Right kidney (tissue), 1 donor: ENCODE measurements around the gene CYB5D1.
"Not testable (repeated sequence)": the region's sequence is repeated elsewhere in the genome, so short reads cannot be mapped to it uniquely, and the experiment has no call there.

Experiments used
- DNase-seq: peaks from one replicate; pipeline ENCODE4 v3.0.0-alpha.2; 2016

Gene CYB5D1

GRCh38 chr17:7855660-7856010 lies 2.2 kb upstream of the CYB5D1 start:
- DNase-seq, result peak; percentile 62

DNA sequence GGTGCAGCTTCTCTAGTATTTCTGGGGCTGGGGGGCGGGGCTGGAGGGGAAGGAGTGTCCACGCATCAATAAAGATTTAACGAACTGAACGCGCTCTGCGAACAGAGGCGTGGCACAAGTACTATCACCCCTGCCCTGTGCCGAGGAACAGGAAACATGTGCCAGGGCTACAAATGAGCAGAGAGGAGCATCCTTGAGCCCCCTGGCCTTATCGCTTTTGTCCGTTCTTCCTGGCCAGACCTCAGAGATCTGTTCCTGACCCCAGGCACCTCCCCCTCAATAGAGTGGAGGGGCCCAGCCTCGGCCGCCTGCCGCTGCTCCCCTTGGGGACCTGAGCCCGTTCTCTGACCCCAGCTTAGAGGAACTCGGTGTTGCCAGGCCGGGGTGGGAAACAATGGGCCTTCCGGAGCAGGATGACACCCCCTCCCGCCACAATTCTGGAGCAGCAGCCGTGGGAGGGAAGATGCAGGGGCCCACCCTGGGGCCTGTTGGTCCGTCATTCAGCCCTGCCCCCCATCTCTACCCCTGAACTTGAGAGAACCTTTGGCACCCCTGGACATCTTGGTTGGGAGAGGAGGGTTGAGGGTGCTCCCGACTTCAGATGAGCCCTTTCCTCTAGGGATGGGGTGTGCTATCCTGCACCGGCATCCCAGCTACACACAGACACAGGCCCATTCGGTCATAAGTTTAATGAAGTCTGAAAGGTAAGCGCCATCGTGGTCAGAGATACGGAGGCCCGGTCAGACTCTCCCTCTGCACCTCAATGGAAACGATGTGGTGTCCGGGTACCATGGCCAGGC lies 1.6 kb upstream of the CYB5D1 start:
- peak; percentile 58 for DNase-seq

DNA sequence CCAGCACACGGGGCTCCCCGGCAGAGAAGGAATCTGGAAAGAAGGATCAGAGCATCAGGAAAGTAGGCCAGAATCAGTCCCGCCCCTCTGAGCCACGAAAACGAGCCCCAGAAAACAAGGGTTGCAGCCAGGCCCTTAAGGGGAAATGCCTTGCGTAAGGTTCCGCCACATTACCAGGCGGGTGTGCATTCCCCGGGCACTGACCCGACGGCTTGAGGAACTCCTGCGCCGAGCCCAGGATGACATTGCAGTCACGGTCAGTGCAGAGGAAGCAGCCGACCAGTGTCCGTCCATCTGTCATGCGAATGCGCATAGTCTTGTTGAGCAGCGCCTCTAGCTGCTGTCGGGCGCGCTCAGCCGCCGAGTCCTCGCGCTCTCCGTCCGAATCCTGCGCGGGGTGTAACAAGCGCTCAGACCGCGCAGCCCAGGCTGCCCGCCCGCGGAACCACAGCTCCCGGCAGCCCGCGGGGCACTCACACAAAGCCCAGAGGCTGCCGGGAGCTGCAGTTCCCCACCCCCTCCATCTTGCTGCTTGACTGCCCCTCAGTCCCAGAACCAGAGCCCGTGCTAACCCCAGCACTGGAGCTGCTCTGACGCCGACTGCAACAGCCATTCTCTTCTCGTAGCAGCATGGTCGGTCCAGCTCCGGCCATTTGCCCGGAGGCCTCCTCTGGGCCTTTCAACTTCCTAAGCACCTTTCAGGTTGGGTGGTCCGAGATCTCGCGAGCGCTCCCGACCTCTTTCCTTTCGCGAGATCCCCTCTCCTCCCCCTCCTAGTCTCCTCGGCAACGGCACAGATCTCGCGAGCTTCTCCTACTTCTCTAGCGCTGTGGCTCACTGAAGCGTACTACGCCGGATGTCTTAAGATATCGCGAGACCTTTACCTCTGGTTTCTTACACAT lies 741 bp upstream of the CYB5D1 start, which contains the start of gene NAA38:
TSS of gene NAA38 (minus strand) at position 749 of the 902 bp plus-strand sequence. CDS start at position 653, 96 bp downstream.
- DNase-seq, result peak; percentile 100

GRCh38 chr17:7858522-7858810 lies 663 bp downstream of the CYB5D1 start:
- no peak for DNase-seq

DNA sequence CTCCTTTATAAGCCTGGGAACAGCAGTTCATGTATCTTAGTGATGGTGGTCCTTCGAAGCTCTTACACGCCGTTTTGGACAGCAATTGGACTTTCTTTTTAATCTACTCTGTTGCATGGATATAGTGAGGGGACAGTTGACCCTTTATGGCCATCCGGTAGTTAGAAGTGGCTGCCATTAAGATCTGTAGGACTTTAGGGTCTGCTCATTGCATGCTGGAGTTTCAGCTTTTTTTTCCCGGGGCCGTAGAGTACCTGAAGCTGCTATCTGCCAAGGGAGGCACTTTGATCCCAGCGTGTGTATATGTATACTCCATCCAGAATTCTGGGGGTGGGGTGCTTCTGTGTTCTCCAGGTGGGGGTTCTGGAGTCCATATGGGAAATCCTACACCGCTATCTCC lies 1.2 kb downstream of the CYB5D1 start:
- DNase-seq, result no peak

DNA sequence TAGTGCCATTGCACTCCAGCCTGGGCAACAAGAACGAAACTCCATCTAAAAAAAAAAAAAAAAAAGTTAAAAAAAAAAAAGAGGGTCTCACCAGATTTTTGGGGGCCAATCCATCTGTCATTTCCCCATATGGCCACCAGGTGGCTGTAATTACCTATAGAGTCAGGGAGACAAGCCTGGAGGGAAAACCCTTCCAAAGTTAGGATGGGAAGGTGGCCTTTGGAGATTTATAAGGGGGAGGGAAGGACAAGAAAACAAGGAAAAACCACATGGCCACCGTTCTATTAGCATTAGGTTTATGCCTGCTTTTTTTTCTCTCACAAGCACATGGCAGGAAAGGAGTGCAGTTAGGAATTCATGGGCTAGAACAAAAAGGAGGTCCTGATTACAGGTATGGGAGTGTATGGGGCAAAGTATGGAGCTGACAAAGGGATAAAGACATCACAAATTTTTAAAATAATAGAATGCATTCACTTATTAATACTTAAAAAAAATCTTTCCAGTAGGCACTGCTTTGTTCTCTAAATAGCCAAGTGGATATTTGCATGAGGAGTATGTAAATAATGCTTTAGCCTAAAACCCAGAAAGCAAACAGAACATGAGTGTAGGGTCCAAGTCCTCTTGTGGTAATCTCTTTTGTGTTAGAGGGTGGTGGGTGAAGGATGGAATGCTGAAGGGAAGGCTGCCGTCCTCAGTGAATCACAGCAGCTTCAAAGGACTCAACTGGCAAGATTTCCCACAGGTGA lies 5.1 kb downstream of the CYB5D1 start:
- DNase-seq, result no peak

DNA sequence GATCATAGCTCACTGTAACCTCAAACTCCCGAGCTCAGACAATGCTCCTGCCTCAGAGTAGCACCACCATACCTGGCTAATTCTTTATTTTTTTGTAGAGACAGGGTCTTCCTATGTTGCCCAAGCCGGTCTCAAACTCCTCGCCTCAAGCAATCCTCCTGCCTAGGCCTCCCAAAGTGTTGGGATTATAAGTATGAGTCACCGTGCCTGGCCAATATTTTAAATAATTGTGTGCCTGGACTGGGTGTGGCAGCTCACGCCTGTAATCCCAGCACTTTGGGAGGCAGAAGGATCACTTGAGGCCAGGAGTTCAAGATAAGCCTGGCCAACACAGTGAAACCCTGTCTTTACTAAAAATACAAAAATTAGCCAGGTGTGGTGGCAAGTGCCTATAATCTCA lies 6.6 kb downstream of the CYB5D1 start:
- not testable (repeated sequence) for DNase-seq

- DNase-seq, result no peak
Measured at GRCh38 chr17:7864995-7865650, 7.3 kb downstream of the CYB5D1 start.

- no peak for DNase-seq
Measured at GRCh38 chr17:7867881-7868329, 10.1 kb downstream of the CYB5D1 start.

DNA sequence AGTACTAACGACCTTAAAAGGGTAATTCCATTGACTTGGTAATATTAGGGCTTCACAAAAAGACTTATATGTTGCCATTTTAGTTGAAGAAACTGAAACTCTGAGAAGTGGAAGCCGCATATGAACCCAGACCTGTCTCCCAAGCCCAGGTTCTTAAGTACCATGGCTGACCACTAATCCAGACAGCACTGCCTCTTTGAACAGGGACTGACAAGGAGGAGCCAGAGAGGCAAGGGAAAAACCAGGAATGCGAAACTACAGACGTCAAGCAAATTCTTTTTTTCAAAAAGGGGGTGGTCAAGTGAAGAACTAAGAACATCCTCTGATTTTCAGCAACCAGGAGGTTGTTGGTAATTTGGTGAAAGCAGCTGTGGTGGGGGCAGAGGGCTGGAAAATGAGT lies 15.2 kb downstream of the CYB5D1 start:
- no peak for DNase-seq

- DNase-seq, result no peak
Measured at GRCh38 chr17:7875804-7876370, 18.1 kb downstream of the CYB5D1 start.

DNA sequence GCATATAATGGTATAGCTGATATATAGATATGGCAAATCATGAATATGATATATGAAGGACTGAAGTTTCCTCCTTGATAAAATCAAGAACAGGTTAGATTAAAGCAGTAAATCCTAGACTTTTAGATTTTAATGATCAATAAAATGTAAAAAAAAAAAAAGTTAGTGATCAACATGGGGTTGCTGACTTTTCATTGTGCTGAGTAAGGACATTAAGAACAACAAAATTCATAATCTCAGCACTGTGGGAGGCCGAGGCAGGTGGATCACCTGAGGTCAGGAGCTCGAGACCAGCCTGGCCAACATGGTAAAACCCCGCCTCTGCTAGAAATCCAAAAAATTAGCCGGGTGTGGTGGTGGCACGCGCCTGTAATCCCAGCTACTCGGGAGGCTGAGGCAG lies 20.4 kb downstream of the CYB5D1 start:
- DNase-seq, result no peak

DNA sequence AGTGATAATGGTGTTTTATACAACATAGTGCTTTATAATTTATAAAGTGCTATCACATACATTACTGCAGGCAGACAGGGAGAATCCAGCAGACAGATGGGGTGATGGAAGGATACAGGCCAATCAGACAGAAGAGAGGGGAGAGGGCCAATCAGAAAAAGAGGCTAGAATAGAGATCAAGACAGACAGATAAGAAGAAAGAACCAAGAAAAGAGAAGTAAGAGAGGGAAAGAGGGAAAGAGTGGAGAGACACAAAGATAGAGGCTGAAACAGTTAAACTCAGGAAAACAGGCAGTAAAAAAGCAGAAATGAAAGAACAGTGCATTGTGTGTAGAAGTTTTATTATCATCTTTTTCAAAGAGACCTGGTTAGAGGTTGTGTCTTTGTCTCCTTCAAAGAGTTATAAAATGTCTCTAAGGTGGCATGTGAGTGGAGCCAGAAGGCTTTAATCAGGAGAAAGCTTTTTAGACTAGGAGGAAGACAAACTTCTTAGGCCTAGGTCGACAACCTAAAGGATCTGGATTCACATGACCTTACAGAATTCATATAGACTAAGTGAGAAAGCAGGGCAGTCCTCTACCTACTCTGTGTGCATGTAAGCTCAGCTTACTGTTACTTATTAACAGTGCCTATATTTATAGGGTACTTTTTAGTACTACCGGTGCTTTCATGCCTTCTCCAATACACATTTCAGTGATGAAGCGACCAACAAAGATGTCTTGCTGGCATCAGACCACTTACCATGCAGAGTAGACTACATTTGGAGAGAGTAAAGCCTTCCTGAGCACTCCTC lies 22.5 kb downstream of the CYB5D1 start:
- DNase-seq, result no peak

- DNase-seq, result no peak
Measured at GRCh38 chr17:7881276-7882054, 23.7 kb downstream of the CYB5D1 start.

DNA sequence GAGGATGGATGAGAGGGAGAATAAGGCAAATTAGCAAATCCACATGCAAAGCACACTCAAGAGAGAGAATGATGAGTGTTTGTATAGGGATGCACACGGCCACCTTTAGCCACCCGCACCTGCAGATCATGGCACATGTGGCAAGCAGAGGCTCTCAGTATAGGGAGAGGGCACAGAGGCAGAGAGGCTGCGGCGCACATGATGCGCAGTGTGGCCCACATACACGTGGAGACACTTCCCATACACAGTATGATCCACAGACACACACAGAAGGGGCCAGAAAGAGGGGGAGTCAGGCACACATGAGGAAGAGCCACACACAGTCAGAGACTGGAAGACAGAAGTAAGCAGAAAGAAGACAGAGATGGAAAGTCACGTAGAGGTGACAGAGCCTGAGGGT lies 24.3 kb downstream of the CYB5D1 start:
- DNase-seq, result no peak

GRCh38 chr17:7882629-7883028 lies 24.8 kb downstream of the CYB5D1 start:
- no peak for DNase-seq

DNA sequence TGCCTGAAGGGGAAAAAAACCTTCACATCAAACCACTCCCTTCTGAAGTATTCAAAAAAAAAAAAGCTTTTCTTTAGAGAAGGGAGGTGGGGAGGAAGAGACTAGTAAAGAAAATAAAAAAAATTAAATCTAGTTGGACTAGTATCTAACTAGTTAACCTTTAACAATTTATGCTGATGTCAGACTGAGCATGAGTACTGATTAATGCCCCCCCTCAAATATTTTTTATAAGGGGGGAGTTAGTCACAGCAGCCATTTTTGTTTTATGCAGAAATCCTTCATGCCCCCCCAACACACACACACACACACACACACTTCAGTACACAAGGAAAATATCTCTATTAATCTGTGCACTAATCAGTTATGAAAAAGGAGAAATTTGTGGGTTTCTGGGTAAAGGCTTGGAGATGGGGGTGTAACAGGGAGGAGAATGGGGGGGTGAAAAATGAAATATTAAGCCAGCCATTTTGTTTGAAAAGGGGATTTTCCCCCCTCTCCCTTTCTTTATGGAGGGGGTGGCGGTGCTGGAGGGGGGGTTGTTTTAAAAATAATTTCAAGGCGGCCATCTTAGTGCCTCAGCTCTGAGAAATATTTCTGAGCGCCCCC lies 26.1 kb downstream of the CYB5D1 start:
- DNase-seq, result peak; percentile 67

DNA sequence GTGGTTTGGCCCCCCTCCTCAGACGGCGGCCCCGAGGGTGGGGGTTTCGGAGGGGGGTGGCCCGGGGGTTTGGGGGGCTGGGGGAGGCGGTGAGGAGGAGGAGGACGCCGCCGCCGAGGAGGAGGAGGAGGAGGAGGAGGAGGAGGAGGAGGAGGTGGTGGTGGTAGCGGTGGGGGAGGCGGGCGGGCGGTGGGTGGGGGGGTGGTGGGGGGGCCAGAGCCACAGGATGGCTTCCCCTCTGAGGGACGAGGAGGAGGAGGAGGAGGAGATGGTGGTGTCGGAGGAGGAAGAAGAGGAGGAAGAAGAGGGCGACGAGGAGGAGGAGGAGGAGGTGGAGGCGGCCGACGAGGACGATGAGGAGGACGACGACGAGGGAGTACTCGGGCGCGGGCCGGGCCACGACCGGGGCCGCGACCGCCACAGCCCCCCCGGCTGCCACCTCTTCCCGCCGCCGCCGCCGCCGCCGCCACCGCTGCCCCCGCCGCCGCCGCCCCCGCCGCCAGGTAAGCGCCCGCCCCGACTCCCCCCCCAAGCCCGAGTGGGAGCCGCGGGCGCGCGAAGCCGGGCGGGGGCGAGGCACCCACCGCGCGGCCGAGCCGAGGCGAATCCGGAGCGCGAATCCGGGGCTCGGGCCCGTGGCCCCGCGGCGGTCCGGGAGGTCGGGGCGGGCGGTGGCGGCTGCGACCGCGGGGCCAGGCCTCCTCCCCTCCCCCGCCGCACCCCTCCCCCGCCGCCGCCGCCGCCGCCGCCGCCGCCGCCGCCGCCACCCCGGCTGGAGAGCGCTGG lies 27.0 kb downstream of the CYB5D1 start:
- peak; percentile 64 for DNase-seq
